NCI-H1694 (cell line): ENCODE measurements around the gene ZNF677.
"Not testable (repeated sequence)": the region's sequence is repeated elsewhere in the genome, so short reads cannot be mapped to it uniquely, and the experiment has no call there.

Experiments
- DNase-seq: peaks from one replicate; lab custom pipeline; 2025; lab: John Stamatoyannopoulos, UW

Gene ZNF677

GRCh38 chr19:53193535-53194222 lies 61.0 kb downstream of the ZNF677 start:
- no peak for DNase-seq

- no peak for DNase-seq
These were observed 61.7 kb downstream of the ZNF677 start, which contains the start of gene ZNF665 for GRCh38 chr19:53192771-53193534. ZNF665 (minus strand) TSS chr19:53193358; CDS start chr19:53182898, 10,460 bp downstream.

GRCh38 chr19:53190253-53190652 lies 64.4 kb downstream of the ZNF677 start:
- no peak for DNase-seq

- DNase-seq: not testable (repeated sequence)
These were observed 64.9 kb downstream of the ZNF677 start for GRCh38 chr19:53189691-53190198.
